HepG2 (cell line): ENCODE data around the gene CLASP1. TPM values are rescaled to one million over a fixed set of nuclear protein-coding genes. Genes with fewer than 3 reads are reported as not detected.

Source experiments
- BORCS8-MEF2B ChIP-seq: sonication (generic); formaldehyde crosslinking; IDR thresholded peaks from 2 replicates; pipeline ENCODE4 v1.8.0; 2022; ENCODE audit warnings: mild to moderate bottlenecking, missing genetic modification reagents
- CENPT ChIP-seq: sonication (generic); formaldehyde crosslinking; IDR thresholded peaks from 2 replicates; pipeline ENCODE4 v1.8.0; 2022; ENCODE audit warnings: low read depth, mild to moderate bottlenecking, moderate library complexity, missing genetic modification reagents
- E2F2 ChIP-seq: sonication (generic); formaldehyde crosslinking; IDR thresholded peaks from 2 replicates; pipeline ENCODE4 v1.4.0; 2020; ENCODE audit warnings: missing genetic modification reagents, borderline replicate concordance
- FIP1L1 ChIP-seq: fragments of 200-400 bp; formaldehyde crosslinking; IDR thresholded peaks from 2 replicates; pipeline ENCODE4 v1.6.1; 2018; ENCODE audit warnings: low read depth, mild to moderate bottlenecking, low read length, moderate library complexity, borderline replicate concordance; ENCODE audit not compliant: insufficient read depth
- MEIS2 ChIP-seq: sonication (generic); formaldehyde crosslinking; IDR thresholded peaks from 2 replicates; pipeline ENCODE4 v1.9.0; 2021; ENCODE audit warnings: mild to moderate bottlenecking, missing genetic modification reagents
- MIER2 ChIP-seq: IDR thresholded peaks from 2 replicates; pipeline ENCODE4 v1.6.1; 2016; ENCODE audit warnings: missing biosample characterization, missing genetic modification reagents
- ZBTB39 ChIP-seq: sonication (generic); formaldehyde crosslinking; IDR thresholded peaks from 2 replicates; pipeline ENCODE4 v1.5.0; 2020; ENCODE audit warnings: missing genetic modification reagents
- ZNF34 ChIP-seq: sonication (generic); formaldehyde crosslinking; IDR thresholded peaks from 2 replicates; pipeline ENCODE4 v1.4.0; 2020; ENCODE audit warnings: mild to moderate bottlenecking, missing genetic modification reagents, borderline replicate concordance
- ZNF451 ChIP-seq: sonication (generic); formaldehyde crosslinking; IDR thresholded peaks from 2 replicates; pipeline ENCODE4 v1.5.0; 2020; ENCODE audit warnings: mild to moderate bottlenecking, missing genetic modification reagents
- ZNF546 ChIP-seq: sonication (generic); formaldehyde crosslinking; conservative IDR thresholded peaks from 2 replicates; pipeline ENCODE4 v1.8.1; 2023; ENCODE audit warnings: mild to moderate bottlenecking, missing genetic modification reagents
- ZNF746 ChIP-seq: sonication (generic); formaldehyde crosslinking; IDR thresholded peaks from 2 replicates; pipeline ENCODE4 v1.8.0; 2022; ENCODE audit warnings: mild to moderate bottlenecking, missing genetic modification reagents
- ZNF816 ChIP-seq: sonication (generic); formaldehyde crosslinking; IDR thresholded peaks from 2 replicates; pipeline ENCODE4 v1.8.0; 2022; ENCODE audit warnings: missing genetic modification reagents, mild to moderate bottlenecking, borderline replicate concordance
- ZNF839 ChIP-seq: sonication (generic); formaldehyde crosslinking; IDR thresholded peaks from 2 replicates; pipeline ENCODE4 v1.4.0; 2020; ENCODE audit warnings: missing genetic modification reagents, mild to moderate bottlenecking, borderline replicate concordance
- polyA plus RNA-seq, 8 experiments: library from polyadenylated mRNA; depleted of rRNA in 3 of 8; stranded (reverse) in 7 of 8; unstranded in 1 of 8; fragments of >200 nt; fragmentation: Illumina TruSeq in 4 of 8; extraction: Trizol in 4 of 8; gene quantifications; 2 replicates each; pipeline versions ENCODE4 v1.2.1 to v1.2.3, GENCODE V29; 2011 to 2016; ENCODE audit warnings: low read depth in 4 of 8, missing spikeins in 1 of 8, mixed read lengths in 1 of 8; ENCODE audit not compliant: insufficient read depth in 1 of 8
- total RNA-seq, 5 experiments: library from RNA; depleted of rRNA; stranded (reverse); fragments of >200 nt; fragmentation: Illumina TruSeq; extraction: Trizol; gene quantifications; 2 replicates each; pipeline ENCODE4 v1.2.3, GENCODE V29; 2016; ENCODE audit warnings: low read depth in 1 of 5

The CLASP1 gene
- total and polyA plus RNA-seq, 2 of the 13 experiments (the other 11 are each of a cell fraction or from before 2014, with no cell fraction given) = 11.7 to 47.9 TPM

GRCh38 chr2:121648206-121649148, 785 bp downstream of the CLASP1 start (continued):
- 0 out of 2 replicates have a peak, but pooled peaks have one; percentile 41 for TF ChIP-seq E2F2 (CRISPR knock-in tag)
- no peak for TF ChIP-seq MIER2 (CRISPR knock-in tag)
- TF ChIP-seq ZNF746 (CRISPR knock-in tag) = no peak
- TF ChIP-seq CENPT (CRISPR knock-in tag) = no peak
- no peak for TF ChIP-seq ZNF546 (CRISPR knock-in tag)
- TF ChIP-seq ZNF816 = no peak
- TF ChIP-seq MEIS2 (CRISPR knock-in tag) = no peak
- TF ChIP-seq BORCS8-MEF2B (CRISPR knock-in tag) = 0 out of 2 replicates have a peak, but pooled peaks have one; percentile 25
- no peak for TF ChIP-seq ZNF451 (CRISPR knock-in tag)
- no peak for TF ChIP-seq ZBTB39 (CRISPR knock-in tag)
- no peak for TF ChIP-seq ZNF34 (CRISPR knock-in tag)
- TF ChIP-seq FIP1L1 = no peak
- no peak for TF ChIP-seq ZNF839 (CRISPR knock-in tag)
